Muscle of arm (tissue), 12 donors: ENCODE measurements around the gene ATP13A4. TPM values are rescaled to one million over a fixed set of nuclear protein-coding genes. Genes with fewer than 3 reads are reported as not detected.
A peak's percentile ranks its signal among the peaks of the same experiment; 100 is the strongest.

Experiments used
- DNase-seq: peaks from one replicate; pipeline ENCODE4 v3.0.0-alpha.2; 2013
- polyA plus RNA-seq, 12 donors: library from polyadenylated mRNA; unstranded; fragments of 120-200 nt; gene quantifications; one replicate each; pipeline ENCODE4 v1.2.1, GENCODE V29; 2013; ENCODE audit not compliant: insufficient read length in 12 of 12

The ATP13A4 gene
- polyA plus RNA-seq, 12 donors, result 0.27 to 12.3 (median 1.5) TPM; not detected in 1

- no peak for DNase-seq
Measured at GRCh38 chr3:193499801-193500485, 54.8 kb downstream of the ATP13A4 start.

GRCh38 chr3:193499136-193499770 is 55.4 kb downstream of the ATP13A4 start:
- peak; percentile 48 for DNase-seq

GRCh38 chr3:193498215-193498614 is 56.5 kb downstream of the ATP13A4 start:
- no peak for DNase-seq

- no peak for DNase-seq
Measured at GRCh38 chr3:193496658-193497057, 58.0 kb downstream of the ATP13A4 start.

- DNase-seq, result no peak
Measured at GRCh38 chr3:193491026-193491425, 63.7 kb downstream of the ATP13A4 start.

GRCh38 chr3:193490580-193490979 is 64.1 kb downstream of the ATP13A4 start:
- DNase-seq, result no peak

- DNase-seq, result no peak
Measured at GRCh38 chr3:193489949-193490348, 64.7 kb downstream of the ATP13A4 start.

GRCh38 chr3:193488741-193489140 is 66.0 kb downstream of the ATP13A4 start:
- no peak for DNase-seq

GRCh38 chr3:193483988-193484539 is 70.6 kb downstream of the ATP13A4 start:
- no peak for DNase-seq

GRCh38 chr3:193481436-193481835 is 73.3 kb downstream of the ATP13A4 start:
- DNase-seq, result peak; percentile 66

GRCh38 chr3:193474446-193474845 is 80.2 kb downstream of the ATP13A4 start:
- no peak for DNase-seq

GRCh38 chr3:193470710-193471109 is 84.0 kb downstream of the ATP13A4 start:
- no peak for DNase-seq

GRCh38 chr3:193465992-193466608 is 88.6 kb downstream of the ATP13A4 start:
- peak; percentile 22 for DNase-seq

- no peak for DNase-seq
Measured at GRCh38 chr3:193464889-193465288, 89.8 kb downstream of the ATP13A4 start.

- no peak for DNase-seq
Measured at GRCh38 chr3:193457526-193457925, 97.2 kb downstream of the ATP13A4 start.

- DNase-seq, result no peak
Measured at GRCh38 chr3:193452338-193452737, 102.4 kb downstream of the ATP13A4 start.

- DNase-seq, result no peak
Measured at GRCh38 chr3:193451902-193452301, 102.8 kb downstream of the ATP13A4 start.

GRCh38 chr3:193446965-193447602 is 107.6 kb downstream of the ATP13A4 start:
- no peak for DNase-seq

- no peak for DNase-seq
Measured at GRCh38 chr3:193439423-193439822, 115.3 kb downstream of the ATP13A4 start.

- DNase-seq, result no peak
Measured at GRCh38 chr3:193418576-193419373, 135.9 kb downstream of the ATP13A4 start.

- no peak for DNase-seq
Measured at GRCh38 chr3:193416629-193417028, 138.1 kb downstream of the ATP13A4 start.
